Medulla oblongata (tissue), 1 donor: ENCODE measurements around the gene REPIN1.
A peak's percentile ranks its signal among the peaks of the same experiment; 100 is the strongest.

Source experiments
- DNase-seq: peaks from one replicate; pipeline ENCODE4 v3.0.0-alpha.2; 2015; ENCODE audit errors: extremely low spot score

REPIN1 gene

DNA sequence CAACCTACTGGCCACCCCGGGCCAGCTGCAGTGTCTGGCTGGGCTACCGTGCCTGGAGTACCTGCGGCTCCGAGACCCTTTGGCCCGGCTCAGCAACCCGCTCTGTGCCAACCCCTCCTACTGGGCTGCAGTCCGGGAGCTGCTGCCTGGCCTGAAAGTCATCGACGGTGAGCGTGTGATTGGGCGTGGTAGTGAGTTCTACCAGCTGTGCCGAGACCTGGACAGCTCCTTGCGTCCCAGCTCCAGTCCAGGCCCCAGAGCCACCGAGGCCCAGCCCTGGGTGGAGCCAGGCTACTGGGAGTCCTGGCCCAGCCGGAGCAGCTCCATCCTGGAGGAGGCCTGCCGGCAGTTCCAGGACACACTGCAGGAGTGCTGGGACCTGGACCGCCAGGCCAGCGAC, 31.4 kb upstream of the REPIN1 start:
- no peak for DNase-seq

DNA sequence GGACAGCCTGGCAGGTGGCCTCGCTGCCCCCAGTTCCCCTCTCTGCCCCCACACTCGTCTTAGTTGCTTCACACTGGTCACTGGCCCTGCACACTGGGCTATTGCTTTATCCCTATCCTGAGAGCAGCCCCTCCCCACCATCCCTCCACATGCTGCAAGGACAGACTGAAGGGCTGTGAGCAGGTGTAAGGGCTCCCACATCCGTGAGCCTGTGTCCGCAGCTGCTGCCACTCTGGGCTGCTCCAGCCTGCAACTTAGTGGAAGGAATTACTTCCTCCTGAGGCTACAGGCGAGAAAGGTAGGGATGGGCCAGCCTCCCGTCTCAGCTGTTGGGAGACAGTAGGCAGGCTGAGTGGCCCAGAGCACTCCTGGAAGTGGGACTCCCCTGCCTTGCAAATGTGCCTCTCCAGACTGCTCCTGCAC, 31.0 kb upstream of the REPIN1 start:
- DNase-seq = no peak

DNA sequence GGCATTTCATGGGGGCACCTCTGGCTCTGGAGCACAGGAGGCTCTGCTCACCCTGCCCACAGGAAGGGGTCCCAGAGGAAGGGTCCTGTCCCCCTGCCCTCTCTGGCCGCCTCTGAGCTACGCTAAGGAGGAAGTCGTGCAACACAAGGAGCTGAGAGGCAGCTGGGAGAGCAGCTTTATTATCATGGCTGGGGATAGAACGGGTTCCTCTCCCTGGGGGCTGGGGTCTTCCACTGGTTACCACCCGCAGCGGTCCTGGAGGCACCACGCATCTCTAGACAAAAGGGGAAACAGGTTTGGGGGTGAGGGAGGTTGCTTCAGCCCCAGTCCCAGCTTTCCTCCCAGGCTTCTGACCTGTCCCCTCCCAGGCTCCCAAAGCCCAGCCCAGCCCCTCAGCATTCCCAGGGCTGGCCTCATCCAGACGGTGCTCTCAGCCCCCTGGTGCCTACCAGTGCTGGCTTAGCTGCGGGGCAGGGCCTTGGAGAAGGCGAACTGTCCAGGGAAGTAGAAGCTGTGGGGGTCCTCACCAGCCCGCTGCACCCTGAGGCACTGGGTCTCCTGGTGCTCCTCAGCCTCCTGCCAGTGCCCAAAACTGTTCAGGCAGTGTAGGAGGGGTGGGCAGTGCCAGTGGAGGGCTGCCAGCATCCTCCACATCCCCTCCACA, 30.3 kb upstream of the REPIN1 start:
- no peak for DNase-seq

DNA sequence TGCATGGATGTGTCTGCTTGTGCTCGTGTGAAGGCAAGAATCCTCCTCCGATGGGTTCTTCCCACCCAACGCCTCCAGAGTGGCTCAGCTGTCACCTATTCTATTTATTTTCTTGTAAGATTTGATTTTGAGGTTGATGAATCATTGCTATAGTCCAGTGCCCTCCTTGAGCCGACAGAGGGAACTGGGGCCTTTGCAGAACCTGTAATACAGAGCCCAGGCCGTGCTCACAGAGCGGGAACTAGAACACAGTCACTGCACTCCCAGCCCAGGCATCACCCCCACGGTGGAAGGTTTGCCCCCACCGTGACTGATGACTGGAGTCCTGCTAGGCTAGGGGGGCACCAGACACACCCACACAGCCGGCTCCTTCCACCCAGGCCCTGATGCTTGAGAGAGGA, 29.2 kb upstream of the REPIN1 start:
- no peak for DNase-seq

DNA sequence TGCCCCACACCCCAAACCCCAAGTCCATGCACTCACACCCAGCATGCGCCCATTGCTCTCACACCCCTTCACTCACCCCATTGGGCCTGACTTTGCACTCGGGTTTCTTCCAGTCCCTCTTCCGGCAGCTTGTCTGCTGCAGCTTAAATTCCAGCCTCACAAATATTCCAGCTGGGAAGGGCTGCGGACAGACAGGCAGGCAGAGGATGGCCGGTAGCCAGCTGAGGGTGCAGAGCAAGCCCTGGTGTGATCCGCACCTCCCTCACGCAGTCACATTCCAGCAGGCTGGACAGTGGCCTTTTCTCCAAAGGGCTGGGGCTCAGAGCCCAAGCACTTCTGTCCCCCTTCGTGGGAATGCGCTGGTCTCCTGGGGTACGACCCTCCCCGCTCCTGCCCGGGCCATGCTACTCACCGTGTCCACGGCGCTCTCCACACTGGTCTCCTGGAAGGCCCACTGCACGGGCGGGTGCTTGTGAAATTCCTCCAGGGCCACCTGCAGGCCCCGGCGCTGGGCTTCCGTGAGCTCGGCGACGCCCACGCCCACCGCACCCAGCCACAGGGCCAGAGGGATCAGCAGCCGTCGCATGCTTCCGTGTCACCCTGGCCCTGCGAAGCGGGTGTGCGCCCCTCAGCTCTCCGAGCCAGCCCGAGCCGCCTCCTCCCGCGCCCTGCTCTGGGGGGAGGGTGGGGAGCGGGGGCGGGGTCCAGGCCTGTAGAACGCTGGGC, 28.4 kb upstream of the REPIN1 start:
- no peak for DNase-seq

DNA sequence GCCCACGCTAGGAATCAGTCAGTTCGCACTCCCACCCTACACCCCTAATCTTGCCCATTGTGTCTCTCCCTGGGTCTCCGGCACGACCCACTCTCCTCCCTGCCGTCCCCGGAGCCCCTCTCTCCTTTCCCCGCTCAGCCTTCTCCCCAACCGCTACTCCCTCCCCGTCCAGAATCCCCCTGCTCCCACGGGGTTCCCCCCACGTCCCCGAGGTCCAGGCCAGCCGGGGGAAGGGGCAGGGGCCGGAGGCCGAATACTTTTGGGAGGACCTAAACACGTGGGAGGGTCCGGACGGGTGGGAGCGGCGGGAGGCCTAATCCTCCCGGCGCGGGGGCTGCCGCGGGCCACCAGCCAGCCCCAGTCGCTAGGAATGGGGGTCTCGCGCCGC, 27.8 kb upstream of the REPIN1 start:
- DNase-seq = no peak

DNA sequence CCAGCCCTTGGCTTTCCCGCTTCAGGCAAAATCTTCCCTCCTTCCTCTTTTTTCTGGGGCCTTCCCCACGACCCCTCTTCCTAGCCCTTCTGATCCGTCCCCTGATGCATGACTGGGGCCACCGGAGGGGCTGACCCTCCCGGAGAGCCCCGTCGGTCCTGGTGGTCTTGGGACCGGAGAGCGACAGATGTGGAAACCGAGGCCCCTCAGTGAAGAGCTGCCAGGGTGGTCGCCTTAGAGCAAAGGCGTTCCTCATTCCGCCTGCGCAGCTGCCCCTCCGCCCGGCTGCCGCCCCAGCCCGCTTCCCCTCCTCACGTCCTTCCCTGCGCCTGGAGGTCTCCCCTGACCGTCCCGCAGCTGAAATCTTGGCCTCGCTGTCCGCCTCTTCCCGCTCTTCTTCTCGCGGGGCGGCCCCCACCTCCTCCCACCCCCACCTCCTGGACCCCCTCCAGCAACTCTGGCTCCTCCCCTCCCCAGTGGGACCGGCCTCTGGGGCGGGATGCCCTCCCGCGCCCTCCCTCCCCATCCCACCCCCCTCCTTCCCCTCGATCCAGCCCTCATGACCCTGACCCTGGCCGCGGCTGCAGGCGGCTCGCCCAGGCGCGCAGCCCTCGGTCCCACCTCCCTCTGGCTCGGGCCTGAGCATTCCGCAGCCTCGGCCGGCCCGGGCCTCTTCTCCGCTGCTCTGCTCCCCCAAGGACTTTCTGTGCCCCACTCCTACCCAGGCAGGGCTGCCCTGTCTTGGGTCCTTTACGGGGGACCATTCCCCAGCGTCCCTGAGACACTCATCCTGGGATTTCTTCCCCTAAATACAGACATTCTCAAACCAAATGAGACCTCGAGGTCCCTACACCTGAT, 27.1 kb upstream of the REPIN1 start, which contains the start of gene RARRES2:
Gene RARRES2, minus strand, starts transcription at position 367 of the 858 bp plus-strand sequence. CDS start 1,020 bp downstream, outside the sequence.
- DNase-seq = peak; percentile 28

DNA sequence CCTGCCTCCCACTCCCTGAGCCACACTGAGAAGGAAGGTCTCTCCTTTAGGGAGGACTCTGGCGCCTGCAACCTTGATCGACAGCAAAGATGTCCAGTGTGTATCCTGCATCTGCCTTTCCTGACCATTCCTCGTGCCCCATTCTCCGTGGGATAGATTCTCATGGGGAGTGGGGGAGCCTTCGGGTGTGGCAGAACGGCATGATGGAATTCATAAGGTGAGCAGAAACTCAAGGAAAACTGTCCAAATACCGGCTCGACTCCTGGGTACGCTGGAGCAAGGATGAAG, 26.6 kb upstream of the REPIN1 start:
- no peak for DNase-seq

DNA sequence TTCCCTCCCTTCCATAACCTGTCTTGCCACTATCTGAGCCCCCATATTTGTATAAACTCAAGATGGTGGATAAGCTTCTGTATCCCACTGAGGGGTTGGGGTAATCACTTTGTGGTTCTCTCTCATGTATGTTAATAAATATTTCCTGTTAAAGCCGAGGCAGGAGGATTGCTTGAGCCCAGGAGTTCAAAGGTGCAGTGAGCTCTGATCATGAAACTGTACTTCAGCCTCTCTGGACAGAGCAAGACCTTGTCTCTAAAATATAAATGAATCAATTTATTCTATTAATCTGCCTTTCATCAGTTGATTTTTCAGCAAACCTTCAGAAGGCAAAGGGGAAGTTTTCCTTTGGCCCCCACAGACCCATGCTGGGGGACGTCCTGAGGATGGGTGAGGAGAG, 25.4 kb upstream of the REPIN1 start:
- no peak for DNase-seq

DNA sequence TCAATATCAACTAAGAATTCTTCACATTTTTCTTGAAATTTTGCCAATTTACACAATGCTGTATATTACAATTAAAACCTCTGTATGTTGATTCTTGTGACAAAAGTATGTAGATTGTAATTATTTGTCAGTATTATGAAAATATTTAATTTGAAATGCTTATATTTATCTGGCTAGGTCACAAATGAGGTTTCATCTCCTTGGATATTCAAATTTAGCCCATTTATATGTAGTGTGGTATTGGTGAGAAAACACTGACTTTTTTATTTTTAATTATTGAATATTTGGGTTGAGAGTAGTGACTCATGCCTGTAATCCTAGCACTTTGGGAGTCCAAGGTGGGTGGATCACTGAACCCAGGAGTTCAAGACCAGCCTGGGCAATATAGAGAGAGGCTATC, 24.3 kb upstream of the REPIN1 start:
- no peak for DNase-seq

DNA sequence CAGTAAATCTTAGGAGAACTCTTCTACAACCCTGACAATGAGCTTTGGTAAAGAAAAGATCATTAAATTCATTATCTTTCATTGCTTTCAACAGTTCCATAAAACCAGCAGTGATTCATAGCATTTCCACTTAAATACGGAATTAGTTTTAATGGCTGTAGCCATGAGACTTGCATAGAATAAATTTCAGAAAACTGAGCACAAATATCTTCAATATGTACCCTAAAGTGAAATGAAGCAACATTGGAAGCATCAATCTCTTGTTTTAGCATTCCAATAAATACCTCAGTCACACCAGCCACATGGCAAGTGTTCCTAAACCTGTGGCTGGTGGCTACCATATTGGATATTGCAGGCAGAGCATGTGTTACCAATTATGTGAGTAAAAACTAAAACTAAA, 23.6 kb upstream of the REPIN1 start:
- no peak for DNase-seq

DNA sequence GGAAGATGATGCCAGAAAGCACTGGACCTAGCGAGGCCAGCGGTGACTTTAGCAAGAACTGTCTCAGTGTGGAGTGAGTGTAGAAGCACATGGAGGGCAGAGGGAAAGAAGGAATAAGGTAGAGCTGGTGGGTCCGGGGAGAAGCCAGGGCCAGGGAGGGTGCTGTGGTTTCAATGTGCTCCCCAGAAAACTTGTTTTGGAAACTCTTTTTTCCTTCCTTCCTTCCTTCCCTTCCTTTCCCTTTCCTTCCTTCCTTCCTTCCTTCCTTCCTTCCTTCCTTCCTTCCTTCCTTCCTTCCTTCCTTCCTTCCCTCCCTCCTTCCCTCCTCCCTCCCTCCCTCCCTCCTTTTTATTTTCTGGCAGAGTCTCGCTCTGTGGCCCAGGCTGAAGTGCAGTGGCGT, 21.7 kb upstream of the REPIN1 start:
- no peak for DNase-seq

DNA sequence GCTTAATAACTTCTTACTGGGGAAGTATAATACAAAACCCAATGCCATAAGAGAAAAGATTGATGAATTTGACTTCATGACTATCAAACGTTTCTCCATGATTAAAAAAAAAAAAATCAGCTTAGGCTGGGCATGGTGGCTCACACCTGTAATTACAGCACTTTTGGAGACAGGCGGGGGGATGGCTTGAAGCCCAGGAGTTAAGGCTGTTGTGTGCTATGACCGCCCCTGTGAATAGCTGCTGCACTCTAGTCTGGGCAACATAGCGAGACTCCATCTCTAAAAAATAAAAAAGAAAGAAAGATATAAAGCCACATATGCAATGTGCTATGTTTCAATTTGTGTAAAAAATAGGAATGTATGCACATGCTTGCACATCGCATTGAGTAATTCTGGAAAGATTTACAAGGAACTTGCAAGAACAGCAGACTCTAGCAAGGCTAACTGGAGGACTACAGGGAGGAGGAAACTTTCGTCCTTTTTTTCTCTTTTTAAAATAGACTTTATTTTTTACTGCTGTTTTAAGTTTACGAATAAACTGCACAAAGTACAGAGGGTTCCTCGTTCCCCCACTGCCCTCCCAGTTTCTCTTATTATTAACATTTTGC, 16.9 kb upstream of the REPIN1 start:
- no peak for DNase-seq

DNA sequence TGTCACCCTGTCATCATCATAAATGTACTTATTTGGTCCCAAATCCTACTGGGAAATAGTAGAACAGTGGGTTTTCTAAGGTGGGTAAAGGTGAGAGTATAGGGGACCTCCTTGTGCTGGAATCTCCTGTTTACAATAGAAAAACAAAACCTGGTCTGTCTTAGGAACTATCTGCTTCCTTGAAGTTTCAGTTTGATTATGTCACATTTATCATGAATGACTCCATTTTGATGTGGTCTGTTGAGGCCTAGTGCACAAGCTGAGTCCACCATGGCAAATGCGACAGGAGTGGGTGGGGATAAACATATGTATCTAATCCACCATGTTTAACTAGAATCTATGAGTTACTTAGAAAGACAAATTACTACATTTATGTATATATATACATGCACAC, 13.0 kb upstream of the REPIN1 start:
- no peak for DNase-seq

DNA sequence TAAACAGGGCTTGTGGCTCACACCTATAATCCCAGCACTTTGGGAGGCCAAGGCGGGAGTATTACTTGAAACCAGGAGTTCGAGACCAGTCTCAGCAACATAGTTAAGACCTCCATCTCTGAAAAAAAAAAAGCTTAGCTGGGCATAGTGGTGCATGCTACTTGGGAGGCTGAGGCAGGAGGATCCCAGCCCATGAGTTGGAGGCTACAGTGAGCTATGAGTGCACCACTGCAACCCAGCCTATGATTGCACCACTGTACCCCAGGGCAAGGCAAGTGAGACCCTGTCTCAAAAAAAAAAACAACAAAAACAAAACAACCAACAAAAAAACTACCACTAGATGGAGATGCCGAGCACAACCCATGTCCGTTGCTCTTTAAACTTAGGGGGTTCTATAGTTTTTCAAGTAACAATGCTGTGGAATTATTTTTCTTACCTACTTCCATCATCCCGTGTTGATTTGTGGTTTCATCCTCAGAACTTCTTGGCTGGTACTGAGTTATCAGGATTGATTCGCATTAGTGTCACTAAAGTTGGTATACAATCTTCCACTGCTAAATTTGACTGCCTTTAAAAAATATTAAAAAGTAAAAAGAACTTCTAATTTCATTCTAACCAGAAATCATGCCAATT, 12.2 kb upstream of the REPIN1 start:
- DNase-seq = no peak

DNA sequence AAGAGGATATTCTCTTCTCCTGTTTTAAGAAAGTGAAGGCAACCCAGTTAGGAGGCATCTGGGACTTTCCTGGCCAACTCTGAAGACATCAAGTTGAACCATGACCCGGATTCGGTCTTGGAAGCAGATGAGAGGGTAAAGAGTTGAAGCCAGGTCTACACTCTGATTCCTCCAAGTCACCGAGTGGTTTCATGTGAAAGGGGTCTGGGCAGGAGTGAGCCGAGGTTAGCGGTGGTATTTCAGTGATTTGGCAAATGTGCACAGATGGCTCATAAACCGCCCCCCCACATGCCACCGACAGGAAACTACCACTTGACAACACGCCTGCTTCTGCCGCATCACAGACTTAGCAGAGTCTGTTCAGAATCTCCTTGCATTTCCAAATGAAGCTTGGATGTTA, 11.4 kb upstream of the REPIN1 start:
- DNase-seq = no peak

DNA sequence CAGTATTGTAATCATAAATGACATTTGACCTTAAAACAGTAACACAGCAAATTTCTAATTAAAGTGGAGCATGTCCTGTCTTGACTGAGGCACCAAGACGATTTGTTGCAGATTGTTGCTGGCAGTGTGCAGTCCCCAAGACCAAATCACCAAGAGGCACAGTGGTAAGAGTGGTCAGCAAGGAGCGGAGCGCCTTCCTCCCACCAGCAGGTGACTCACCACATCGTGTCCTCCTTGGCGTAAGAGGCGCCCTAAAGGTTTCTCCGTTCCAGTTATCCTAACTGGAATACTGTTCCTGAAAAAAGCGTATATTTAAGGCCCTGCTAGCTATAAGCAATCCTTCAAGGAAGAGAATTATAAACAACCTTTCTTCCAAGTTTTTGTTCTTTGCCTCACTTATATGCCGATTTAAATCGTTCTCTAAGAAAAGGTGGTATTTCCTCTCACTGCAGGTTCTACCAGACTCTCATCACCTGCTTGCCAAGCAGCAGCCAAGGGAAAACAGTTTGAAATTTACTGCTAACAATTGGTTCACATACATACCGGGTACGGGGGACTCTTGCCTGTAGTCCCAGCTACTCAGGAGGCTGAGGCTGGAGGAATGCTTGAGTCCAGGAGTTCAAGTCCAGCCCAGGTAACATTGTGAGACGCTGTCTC, 10.7 kb upstream of the REPIN1 start:
- DNase-seq = no peak

DNA sequence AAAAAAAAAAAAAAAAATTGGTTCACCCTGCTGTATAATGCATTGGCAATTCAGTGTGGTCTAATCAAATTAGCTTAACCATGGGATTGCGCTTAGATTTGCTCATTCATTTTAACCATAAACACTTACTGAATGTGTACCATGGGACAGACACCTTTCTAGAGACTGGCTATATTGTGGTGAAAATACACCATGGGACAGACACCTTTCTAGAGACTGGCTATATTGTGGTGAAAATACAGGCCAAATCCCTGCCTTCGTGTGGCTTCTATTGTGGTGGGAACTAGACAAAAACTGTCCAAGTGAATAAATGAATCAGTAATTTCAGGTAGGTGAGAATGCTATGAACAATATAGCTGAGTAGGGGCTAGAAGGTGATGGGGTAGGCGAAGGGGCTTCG, 10.2 kb upstream of the REPIN1 start:
- DNase-seq = no peak

DNA sequence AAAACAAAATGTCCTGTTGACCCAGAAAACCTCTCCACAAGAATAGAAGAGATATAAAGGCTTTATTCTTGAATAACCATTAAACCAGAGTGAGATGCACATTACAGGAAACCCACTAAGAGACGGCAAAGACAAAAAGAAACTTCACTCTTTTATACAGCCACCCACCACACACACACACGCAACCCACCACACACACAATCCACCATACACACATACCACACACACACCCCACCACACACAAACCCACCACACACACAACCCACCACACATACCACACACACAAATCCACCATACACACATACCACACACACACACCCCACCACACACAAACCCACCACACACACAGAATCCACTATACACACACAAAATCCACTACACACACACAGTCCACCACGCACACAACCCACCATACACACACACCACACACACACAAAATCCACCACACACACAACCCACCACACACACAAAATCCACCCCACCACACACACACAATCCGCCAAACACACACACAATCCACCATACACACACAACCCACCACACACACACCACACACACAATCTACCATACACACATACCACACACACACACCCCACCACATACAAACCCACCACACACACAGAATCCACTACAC, 9.5 kb upstream of the REPIN1 start:
- no peak for DNase-seq

DNA sequence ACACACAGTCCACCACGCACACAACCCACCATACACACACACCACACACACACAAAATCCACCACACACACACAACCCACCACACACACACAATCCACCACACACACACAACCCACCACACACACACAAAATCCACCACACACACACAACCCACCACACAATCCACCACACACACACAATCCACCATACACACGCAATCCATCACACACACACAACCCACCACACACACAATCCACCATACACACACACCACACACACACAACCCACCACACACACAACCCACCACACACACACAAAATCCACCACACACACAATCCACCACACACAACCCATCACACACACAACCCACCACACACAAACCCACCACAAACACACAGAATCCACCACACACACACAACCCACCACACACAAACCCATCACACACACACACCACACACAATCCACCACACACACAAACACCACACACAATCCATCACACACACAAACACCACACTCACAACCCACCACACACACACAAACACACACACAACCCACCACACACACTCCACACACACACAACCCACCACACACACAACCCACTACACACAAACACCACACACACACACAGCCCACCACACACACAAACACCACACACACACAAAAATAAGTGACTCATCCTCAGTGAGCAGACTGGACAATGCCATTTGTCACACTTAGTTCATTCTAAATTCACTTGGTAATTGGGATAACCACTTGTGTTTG, 8.8 kb upstream of the REPIN1 start:
- DNase-seq = no peak
